Ovary (tissue), 9 donors: Measurements from ENCODE around the gene PKD1L1. TPM values are rescaled to one million over a fixed set of nuclear protein-coding genes. Genes with fewer than 3 reads are reported as not detected.

ENCODE experiments used
- DNase-seq, 5 donors: peaks; one replicate each; pipeline ENCODE4 v3.0.0-alpha.2; 2019 to 2020
- H3K27ac ChIP-seq, 2 donors: fragments of 200-600 bp; one replicate each; pipeline versions ENCODE4 v1.5.1 to v1.8.0; 2019 to 2022
- H3K27me3 ChIP-seq: fragments of 200-600 bp; one replicate; pipeline ENCODE4 v1.8.0; 2022
- H3K36me3 ChIP-seq: fragments of 200-600 bp; sonication (generic); one replicate; pipeline ENCODE4 v1.5.1; 2019
- H3K4me1 ChIP-seq: one replicate; pipeline ENCODE4 v1.8.1; 2013; ENCODE audit warnings: mild to moderate bottlenecking, moderate library complexity; ENCODE audit not compliant: insufficient read depth
- H3K4me3 ChIP-seq: fragments of 200-600 bp; sonication (generic); one replicate; pipeline ENCODE4 v1.5.1; 2017
- H3K9me3 ChIP-seq, 2 donors: fragments of 200-600 bp in 1 of 2; sonication (generic) in 1 of 2; one replicate each; pipeline versions ENCODE4 v1.5.1 to v1.8.1; 2013 to 2019; ENCODE audit warnings: mild to moderate bottlenecking in 1 of 2, moderate library complexity in 1 of 2
- EP300 ChIP-seq: sonication (generic); formaldehyde crosslinking; IDR thresholded peaks from one replicate; pipeline ENCODE4 v1.6.1; 2017; ENCODE audit warnings: antibody characterized with exemption
- POLR2A ChIP-seq: fragments of 450-650 bp; IDR thresholded peaks from one replicate; pipeline ENCODE4 v1.6.1; 2017; ENCODE audit warnings: antibody characterized with exemption, mild to moderate bottlenecking, moderate library complexity
- WGBS, 3 donors: extraction: QIAGEN DNeasy Blood & Tissue Kit in 1 of 3; methylation state at CpG; one replicate each; pipeline versions ENCODE4 v1.1.5 to v1.1.7; 2013 to 2017; 5-methylcytosine and 5-hydroxymethylcytosine counted together
- intact Hi-C, 4 donors: fragments of 100-400 bp; cut with DNase I; formaldehyde crosslinking; loops; one replicate each; pipeline versions ENCODE4 v1.11.0 to v1.15.1; 2022 to 2023
- polyA plus RNA-seq, 2 donors: library from polyadenylated mRNA; stranded (reverse); fragments of 200-250 nt in 1 of 2; fragments of 350-450 nt in 1 of 2; fragmentation: Illumina TruSeq in 1 of 2; extraction: RNeasy Lipid Tissue Mini Kit (QIAGEN cat#74804) in 1 of 2; gene quantifications; one replicate each; pipeline ENCODE4 v1.2.3, GENCODE V29; 2013 to 2014
- total RNA-seq, 7 donors: library from RNA; depleted of rRNA in 2 of 7; stranded (reverse); fragments of >200 nt in 2 of 7; fragmentation: NEBNext Ultra II Directional in 3 of 7; extraction: Animal tissue kit (Norgen Biotek cat#: 25700) in 3 of 7; gene quantifications; one replicate each; pipeline versions ENCODE4 v1.1.0 to v1.2.4, GENCODE V29; 2016 to 2023
- TF ChIP-seq, protein P1 (sequence below), 3 donors: fragments of 450-650 bp in 2 of 3; fragments of 200-600 bp in 1 of 3; IDR thresholded peaks; one replicate each; pipeline versions ENCODE4 v1.5.1 to v1.8.0; 2016 to 2022; ENCODE audit warnings: antibody characterized with exemption in 3 of 3, mild to moderate bottlenecking in 1 of 3
- donor health status: DM: no; HTN: no; CAD: no; lungs with moderate emphysema.
- donor health status: DM: no; HTN: no; CAD: no.
- donor health status: Bipolar disorder and iron deficiency.
- donor health status: DM: yes; HTN: yes; CAD: no.
- donor health status: DM: no; HTN: no; CAD: no.
- donor health status: DM: yes; HTN: yes; CAD: no.

The PKD1L1 gene
- total and polyA plus RNA-seq, 9 donors = 0.11 to 0.48 (median 0.22) TPM

DNA sequence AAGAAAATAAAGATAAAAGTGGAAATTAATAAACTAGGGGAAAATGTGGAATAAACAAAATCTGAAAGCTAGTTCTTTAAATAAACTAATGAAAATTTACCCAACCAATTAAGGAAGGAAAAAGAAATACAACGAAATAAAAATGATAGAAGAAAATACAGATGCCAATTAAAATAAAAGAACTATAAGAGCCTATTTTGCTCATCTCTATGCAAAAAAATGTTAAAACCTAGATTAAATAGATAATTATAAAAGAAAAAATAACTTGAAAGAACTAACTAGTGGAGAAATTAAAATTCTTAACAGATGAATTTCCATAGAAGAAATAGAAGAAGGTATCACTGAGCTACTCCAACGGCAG, 32.7 kb downstream of the PKD1L1 start:
- 70 to 80% (median 72%) methylated on average over 2 of the region's 2 CpGs for WGBS, 3 donors
- no peaks in the 10 kb centered on the region for H3K36me3 ChIP-seq
- H3K27ac ChIP-seq = no peak overlapping the region
- H3K27me3 ChIP-seq = no peaks in the 10 kb centered on the region
- intact Hi-C loops = no loop called here
- no peaks in the 10 kb centered on the region for H3K9me3 ChIP-seq
- no peak for TF ChIP-seq POLR2A
- TF ChIP-seq, protein P1, sequence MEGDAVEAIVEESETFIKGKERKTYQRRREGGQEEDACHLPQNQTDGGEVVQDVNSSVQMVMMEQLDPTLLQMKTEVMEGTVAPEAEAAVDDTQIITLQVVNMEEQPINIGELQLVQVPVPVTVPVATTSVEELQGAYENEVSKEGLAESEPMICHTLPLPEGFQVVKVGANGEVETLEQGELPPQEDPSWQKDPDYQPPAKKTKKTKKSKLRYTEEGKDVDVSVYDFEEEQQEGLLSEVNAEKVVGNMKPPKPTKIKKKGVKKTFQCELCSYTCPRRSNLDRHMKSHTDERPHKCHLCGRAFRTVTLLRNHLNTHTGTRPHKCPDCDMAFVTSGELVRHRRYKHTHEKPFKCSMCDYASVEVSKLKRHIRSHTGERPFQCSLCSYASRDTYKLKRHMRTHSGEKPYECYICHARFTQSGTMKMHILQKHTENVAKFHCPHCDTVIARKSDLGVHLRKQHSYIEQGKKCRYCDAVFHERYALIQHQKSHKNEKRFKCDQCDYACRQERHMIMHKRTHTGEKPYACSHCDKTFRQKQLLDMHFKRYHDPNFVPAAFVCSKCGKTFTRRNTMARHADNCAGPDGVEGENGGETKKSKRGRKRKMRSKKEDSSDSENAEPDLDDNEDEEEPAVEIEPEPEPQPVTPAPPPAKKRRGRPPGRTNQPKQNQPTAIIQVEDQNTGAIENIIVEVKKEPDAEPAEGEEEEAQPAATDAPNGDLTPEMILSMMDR (IDR thresholded peaks at IDR 0.05) = no peak
- no peak for TF ChIP-seq EP300
- DNase-seq = no peak
- H3K4me3 ChIP-seq = no peak overlapping the region
- no peaks in the 10 kb centered on the region for H3K4me1 ChIP-seq

DNA sequence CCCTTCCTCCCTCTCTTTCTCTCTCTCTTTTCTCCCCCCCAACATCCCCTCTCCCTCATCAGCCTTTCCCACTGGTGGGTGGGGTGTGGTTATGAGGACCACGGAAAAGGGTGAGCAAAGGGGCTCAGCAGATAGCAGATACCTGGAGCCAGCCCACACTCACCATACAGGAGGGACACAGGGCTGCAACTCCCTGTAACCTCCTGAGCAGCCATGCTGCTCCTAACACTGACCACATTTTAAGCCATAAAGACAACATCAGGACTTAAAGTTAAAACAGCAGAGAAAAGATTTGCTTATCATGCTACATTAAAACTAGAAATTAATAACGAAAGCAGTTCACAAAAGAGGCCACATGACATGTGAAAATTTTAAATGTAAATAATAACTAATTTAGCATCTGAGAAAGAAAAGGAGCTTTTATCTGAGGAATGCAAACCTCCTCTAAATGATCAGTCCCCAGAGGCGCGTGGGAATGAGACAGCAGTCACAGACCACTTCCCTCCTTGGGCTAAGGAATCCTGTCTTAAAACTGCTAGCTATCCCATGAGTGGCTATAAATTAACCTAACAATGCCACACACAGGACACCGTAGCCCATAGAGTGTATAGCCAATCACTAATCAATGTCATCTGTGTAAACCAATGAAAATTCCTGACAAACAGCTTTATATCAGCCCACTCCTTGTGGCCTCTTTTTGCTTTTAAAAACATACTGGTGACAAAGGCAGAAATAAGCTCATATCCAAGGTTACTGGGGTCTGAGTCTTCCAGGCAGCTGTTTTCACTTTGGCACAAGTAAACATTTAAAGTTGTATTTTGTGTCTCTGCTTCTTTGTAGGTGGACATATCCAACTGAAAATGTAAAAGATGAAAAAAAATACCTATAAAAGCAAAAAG, 33.3 kb downstream of the PKD1L1 start:
- Histone ChIP-seq H3K27ac (no peak overlapping the region), H3K27me3 (no peaks in the 10 kb centered on the region), H3K9me3 (no peaks in the 10 kb centered on the region), H3K4me3 (no peak overlapping the region), H3K4me1 (no peaks in the 10 kb centered on the region), H3K36me3 (no peaks in the 10 kb centered on the region)
- TF ChIP-seq POLR2A = no peak
- TF ChIP-seq EP300 = no peak
- TF ChIP-seq, protein P1 (IDR thresholded peaks at IDR 0.05) = no peak
- intact Hi-C loops = no loop called here
- DNase-seq = no peak
- 19 to 26% (median 24%) methylated on average over 5 of the region's 5 CpGs for WGBS, 3 donors

DNA sequence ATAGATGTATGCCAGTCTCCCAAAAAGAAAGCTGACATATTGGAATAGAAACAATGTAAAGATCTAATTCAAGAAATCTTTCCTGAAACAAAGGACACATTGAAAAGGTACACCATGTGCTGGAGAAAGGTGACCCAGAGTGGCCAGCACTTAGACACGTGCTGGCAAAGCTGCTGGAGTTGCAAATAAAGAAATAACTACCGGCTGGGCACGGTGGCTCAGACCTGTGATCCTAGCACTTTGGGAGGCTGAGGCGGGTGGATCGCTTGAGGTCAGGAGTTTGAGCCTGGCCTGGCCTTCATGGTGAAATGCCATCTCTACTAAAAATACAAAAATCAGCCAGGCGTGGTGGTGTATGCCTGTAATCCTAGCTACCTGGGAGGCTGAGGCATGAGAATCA, 35.9 kb downstream of the PKD1L1 start:
- Histone ChIP-seq H3K27ac (no peak overlapping the region), H3K9me3 (no peaks in the 10 kb centered on the region), H3K4me3 (no peak overlapping the region), H3K4me1 (no peaks in the 10 kb centered on the region), H3K27me3 (no peaks in the 10 kb centered on the region), H3K36me3 (no peaks in the 10 kb centered on the region)
- intact Hi-C loops = no loop called here
- TF ChIP-seq, protein P1 (IDR thresholded peaks at IDR 0.05) = no peak
- TF ChIP-seq EP300 (no peak), POLR2A (no peak)
- WGBS, 3 donors = 93 to 97% (median 97%) methylated on average over 6 of the region's 6 CpGs
- DNase-seq = no peak

DNA sequence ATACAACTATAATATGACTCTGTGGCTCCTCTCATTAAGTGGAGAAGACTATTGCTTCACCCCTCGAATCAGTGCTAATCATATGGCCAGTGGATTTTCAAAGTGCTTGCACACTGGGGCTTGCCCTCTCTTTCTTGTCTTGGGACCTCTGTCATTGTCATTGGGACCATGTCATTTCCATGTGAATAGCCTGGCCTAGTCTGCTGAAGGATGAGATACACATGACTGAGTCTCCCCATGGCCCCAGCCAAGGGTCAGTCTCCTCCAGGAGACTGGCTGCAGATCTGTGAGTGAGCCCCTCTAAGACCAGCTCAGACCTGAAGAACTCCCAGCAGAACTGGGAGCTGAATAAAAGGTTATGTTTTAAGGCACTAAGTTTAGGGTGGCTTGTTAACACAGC, 39.5 kb downstream of the PKD1L1 start:
- no peak for DNase-seq
- H3K27me3 ChIP-seq = no peaks in the 10 kb centered on the region
- no peaks in the 10 kb centered on the region for H3K4me1 ChIP-seq
- no peaks in the 10 kb centered on the region for H3K9me3 ChIP-seq
- no peak overlapping the region for H3K27ac ChIP-seq
- WGBS, 3 donors = 63 to 80% (median 78%) methylated on average over 1 of the region's 1 CpG
- H3K4me3 ChIP-seq = no peak overlapping the region
- intact Hi-C loops = loop anchor here in 1 of 4 donors (1.0 kb wide), 1 partner anchor 25 kb away; no protein-coding TSS in a partner anchor
- TF ChIP-seq EP300 (no peak), POLR2A (no peak)
- TF ChIP-seq, protein P1 (IDR thresholded peaks at IDR 0.05) = no peak
- H3K36me3 ChIP-seq = no peaks in the 10 kb centered on the region
